ENCODE data around the gene CPEB2. TPM values are rescaled to one million over a fixed set of nuclear protein-coding genes. Genes with fewer than 3 reads are reported as not detected.

CPEB2 gene
- total and polyA plus RNA-seq, 2 of the 8 experiments (the other 6 are each of a cell fraction or from before 2014, with no cell fraction given) = 0.39 to 1.9 TPM

- Histone ChIP-seq H2BK120ac (replicated peaks; ENCODE audit: low read depth, low read length) (no peak overlapping the region), H4K91ac (replicated peaks; ENCODE audit: insufficient read length, low read length) (no peak overlapping the region), H3K23ac (ENCODE audit: insufficient read length) (no peak overlapping the region), H2BK12ac (ENCODE audit: low read depth, low read length) (no peak overlapping the region), H3K4me1 (replicated peaks in 1 of 4; ENCODE audit: control insufficient read depth in 3 of 4, insufficient read depth in 4 of 4, low read length in 3 of 4) (no peaks in the 10 kb centered on the region), H3K4ac (replicated peaks; ENCODE audit: insufficient read length, low read depth, low read length) (no peak overlapping the region), H2BK15ac (ENCODE audit: low read length) (no peak overlapping the region), H3K27ac (ENCODE audit: low read depth, low read length) (no peak overlapping the region), H3K9ac (replicated peaks in 1 of 4; ENCODE audit: extremely low read depth in 1 of 4, low read depth in 3 of 4, low read length in 3 of 4) (no peak overlapping the region), H4K8ac (ENCODE audit: extremely low read depth, insufficient read depth, low read length) (no peak overlapping the region), H2AK5ac (ENCODE audit: low read depth, low read length) (no peak overlapping the region), H3K18ac (ENCODE audit: extremely low read depth, low read length) (no peak overlapping the region), H3K36me3 (ENCODE audit: control insufficient read depth in 2 of 4, insufficient read depth in 4 of 4, low read length in 3 of 4) (no peaks in the 10 kb centered on the region), H2BK5ac (ENCODE audit: low read depth, low read length) (no peak overlapping the region), H3K4me2 (ENCODE audit: insufficient read depth in 1 of 2, low read depth in 2 of 2, low read length in 2 of 2) (no peak overlapping the region), H3K23me2 (ENCODE audit: low read depth, low read length) (no peaks in the 10 kb centered on the region), H3K27me3 (replicated peaks in 1 of 4; ENCODE audit: control insufficient read depth in 3 of 4, extremely low read depth in 1 of 4, insufficient read depth in 3 of 4, low read length in 3 of 4) (no peaks in the 10 kb centered on the region), H3K9me3 (ENCODE audit: insufficient read depth in 2 of 2, low read depth in 1 of 2, low read length in 1 of 2) (no peaks in the 10 kb centered on the region), H4K20me1 (replicated peaks in 1 of 2; ENCODE audit: control insufficient read depth in 1 of 2, insufficient read depth in 2 of 2, low read length in 2 of 2) (no peaks in the 10 kb centered on the region), H2BK20ac (ENCODE audit: low read length) (no peak overlapping the region), H4K5ac (ENCODE audit: insufficient read length, low read depth, low read length) (no peak overlapping the region), H3K79me1 (ENCODE audit: low read depth, low read length) (no peaks in the 10 kb centered on the region), H3K14ac (ENCODE audit: insufficient read length) (no peak overlapping the region), H3K4me3 (ENCODE audit: extremely low read depth in 1 of 4, insufficient read depth in 2 of 4, low read depth in 3 of 4, low read length in 4 of 4) (no peak overlapping the region), H3K79me2 (ENCODE audit: control insufficient read depth in 1 of 2, insufficient read depth in 2 of 2, low read length in 2 of 2) (no peaks in the 10 kb centered on the region), H3K56ac (replicated peaks; ENCODE audit: insufficient read length, low read depth, low read length) (no peak overlapping the region), H2AFZ (ENCODE audit: low read length) (no peak overlapping the region)
- TF ChIP-seq NANOG (IDR thresholded peaks at IDR 0.05; ENCODE audit: insufficient read depth, low read depth, low read length, poor library complexity, severe bottlenecking) (no peak), TEAD4 (IDR thresholded peaks at IDR 0.05; ENCODE audit: low read depth, low read length) (no peak), CTBP2 (IDR thresholded peaks at IDR 0.05; ENCODE audit: borderline replicate concordance, insufficient read depth, insufficient read length, low read length) (no peak), HDAC6 (IDR thresholded peaks at IDR 0.05; ENCODE audit: low read depth, low read length) (no peak)
- POLR2A ChIA-PET (ENCODE audit: partially characterized antibody) = no interaction called here
- FAIRE-seq (no peak), DNase-seq (ENCODE audit: low read depth in 1 of 2, low spot score in 2 of 2) (no peak)
- CTCF ChIA-PET (ENCODE audit: partially characterized antibody) = no interaction called here
- WGBS, 2 experiments (ENCODE audit: extremely low coverage in 1 of 2, insufficient coverage in 1 of 2, insufficient read length in 1 of 2, insufficient replicate concordance in 2 of 2, low coverage in 1 of 2, low lambda C conversion rate in 2 of 2, missing lambda C conversion rate in 1 of 2) = 79% methylated on average over 1 of the region's 1 CpG; no CpG with 5 or more reads in 1 of the 2 experiments
Measured at GRCh38 chr4:15104825-15105224, 102.5 kb downstream of the CPEB2 start.

All from H1 (cell line).